ENCODE results near the gene ZNF557.

The ZNF557 gene

DNA sequence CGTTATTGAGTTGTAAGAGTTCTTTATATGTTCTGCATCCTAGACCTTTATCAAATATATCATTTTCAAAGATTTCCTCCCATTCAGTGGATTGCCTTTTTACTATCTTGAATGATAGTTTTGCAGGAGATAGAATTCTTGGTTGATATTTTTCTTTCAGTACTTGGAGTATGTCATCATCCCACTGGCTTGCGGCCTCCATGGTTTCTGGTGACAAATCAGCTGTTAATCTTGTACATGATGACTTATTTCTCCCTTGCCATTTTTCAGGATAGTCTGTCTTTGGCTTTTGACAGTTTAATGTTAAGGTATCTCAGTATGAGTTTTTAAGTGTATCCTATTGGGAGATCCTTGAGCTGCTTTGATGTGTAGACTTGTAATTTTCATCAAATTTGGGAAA is 8.5 kb downstream of the ZNF557 start:
- DNase-seq (ENCODE audit: low read depth) = no peak
- Histone ChIP-seq H3K27me3 (replicated peaks; ENCODE audit: control insufficient read depth, insufficient read depth, low read length) (no peaks in the 10 kb centered on the region), H3K4me1 (ENCODE audit: control insufficient read depth, insufficient read depth, low read length) (no peaks in the 10 kb centered on the region), H3K4me3 (ENCODE audit: low read length) (peak overlapping the region; percentile 56), H3K36me3 (ENCODE audit: control insufficient read depth, insufficient read depth, low read length, severe bottlenecking) (peaks cover 97% of the 10 kb centered on the region), H3K9ac (ENCODE audit: low read length) (no peak overlapping the region), H3K9me3 (ENCODE audit: control insufficient read depth, low read length) (peaks cover 74% of the 10 kb centered on the region)

GRCh38 chr19:7083076-7083956 is 13.8 kb downstream of the ZNF557 start:
- no peaks in the 10 kb centered on the region for H3K4me1 ChIP-seq (ENCODE audit: control insufficient read depth, insufficient read depth, low read length)
- no peak overlapping the region for H3K9ac ChIP-seq (ENCODE audit: low read length)
- H3K27me3 ChIP-seq (replicated peaks; ENCODE audit: control insufficient read depth, insufficient read depth, low read length) = no peaks in the 10 kb centered on the region
- H3K36me3 ChIP-seq (ENCODE audit: control insufficient read depth, insufficient read depth, low read length, severe bottlenecking) = peaks cover 73% of the 10 kb centered on the region
- peak overlapping the region; percentile 74 for H3K4me3 ChIP-seq (ENCODE audit: low read length)
- DNase-seq (ENCODE audit: low read depth) = no peak
- H3K9me3 ChIP-seq (ENCODE audit: control insufficient read depth, low read length) = peaks cover 100% of the 10 kb centered on the region

DNA sequence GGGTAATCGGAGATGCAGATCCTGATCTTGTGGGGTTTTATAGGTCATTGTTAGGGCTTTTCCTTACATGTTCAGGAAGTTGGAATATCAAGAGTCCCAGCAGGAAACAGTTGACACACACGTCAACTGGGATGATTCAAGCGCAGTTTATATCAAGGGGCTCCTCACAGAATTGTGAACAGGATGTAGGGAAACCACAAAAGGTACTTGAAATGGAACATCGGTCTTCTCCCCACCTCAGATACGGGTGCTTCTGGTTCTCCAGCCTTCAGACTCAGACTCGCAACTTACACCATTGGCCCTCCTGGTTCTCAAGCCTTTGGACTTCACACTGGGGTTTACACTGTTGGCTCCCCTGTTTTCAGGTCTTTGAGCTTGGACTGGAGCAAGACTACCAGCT is 19.5 kb downstream of the ZNF557 start:
- Histone ChIP-seq H3K36me3 (ENCODE audit: control insufficient read depth, insufficient read depth, low read length, severe bottlenecking) (peaks cover 25% of the 10 kb centered on the region), H3K4me1 (ENCODE audit: control insufficient read depth, insufficient read depth, low read length) (no peaks in the 10 kb centered on the region)

DNA sequence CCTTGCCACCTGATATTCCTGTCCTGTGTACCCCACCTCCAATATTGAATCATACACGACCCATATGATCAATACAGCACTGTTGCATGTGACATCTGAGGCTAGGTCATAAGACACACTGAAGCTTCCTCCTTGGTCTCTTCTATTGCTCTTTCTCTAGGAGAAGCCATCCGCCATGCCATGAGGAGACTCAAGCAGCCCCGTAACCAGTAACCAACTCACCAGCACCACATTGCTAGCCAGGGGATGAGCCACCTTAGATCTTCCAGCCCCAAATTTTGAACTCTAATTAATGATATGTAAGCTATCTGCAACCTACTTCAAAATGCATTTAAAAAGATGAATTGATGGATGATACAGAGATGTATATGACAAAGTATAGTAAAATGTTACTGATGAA is 28.6 kb downstream of the ZNF557 start:
- no peaks in the 10 kb centered on the region for H3K27me3 ChIP-seq (replicated peaks; ENCODE audit: control insufficient read depth, insufficient read depth, low read length)
- H3K9me3 ChIP-seq (ENCODE audit: control insufficient read depth, low read length) = peaks cover 7% of the 10 kb centered on the region
- DNase-seq (ENCODE audit: low read depth) = no peak
- peak overlapping the region; percentile 97 for H3K9ac ChIP-seq (ENCODE audit: low read length)
- H3K36me3 ChIP-seq (ENCODE audit: control insufficient read depth, insufficient read depth, low read length, severe bottlenecking) = no peaks in the 10 kb centered on the region
- H3K4me1 ChIP-seq (ENCODE audit: control insufficient read depth, insufficient read depth, low read length) = peaks cover 3% of the 10 kb centered on the region
- peak overlapping the region; percentile 86 for H3K4me3 ChIP-seq (ENCODE audit: low read length)

More for the DNA sequence above, 19.5 kb downstream of the ZNF557 start:
- Histone ChIP-seq H3K27me3 (replicated peaks; ENCODE audit: control insufficient read depth, insufficient read depth, low read length) (no peaks in the 10 kb centered on the region), H3K4me3 (ENCODE audit: low read length) (no peak overlapping the region), H3K9me3 (ENCODE audit: control insufficient read depth, low read length) (peaks cover 63% of the 10 kb centered on the region), H3K9ac (ENCODE audit: low read length) (no peak overlapping the region)
- no peak for DNase-seq (ENCODE audit: low read depth)

DNA sequence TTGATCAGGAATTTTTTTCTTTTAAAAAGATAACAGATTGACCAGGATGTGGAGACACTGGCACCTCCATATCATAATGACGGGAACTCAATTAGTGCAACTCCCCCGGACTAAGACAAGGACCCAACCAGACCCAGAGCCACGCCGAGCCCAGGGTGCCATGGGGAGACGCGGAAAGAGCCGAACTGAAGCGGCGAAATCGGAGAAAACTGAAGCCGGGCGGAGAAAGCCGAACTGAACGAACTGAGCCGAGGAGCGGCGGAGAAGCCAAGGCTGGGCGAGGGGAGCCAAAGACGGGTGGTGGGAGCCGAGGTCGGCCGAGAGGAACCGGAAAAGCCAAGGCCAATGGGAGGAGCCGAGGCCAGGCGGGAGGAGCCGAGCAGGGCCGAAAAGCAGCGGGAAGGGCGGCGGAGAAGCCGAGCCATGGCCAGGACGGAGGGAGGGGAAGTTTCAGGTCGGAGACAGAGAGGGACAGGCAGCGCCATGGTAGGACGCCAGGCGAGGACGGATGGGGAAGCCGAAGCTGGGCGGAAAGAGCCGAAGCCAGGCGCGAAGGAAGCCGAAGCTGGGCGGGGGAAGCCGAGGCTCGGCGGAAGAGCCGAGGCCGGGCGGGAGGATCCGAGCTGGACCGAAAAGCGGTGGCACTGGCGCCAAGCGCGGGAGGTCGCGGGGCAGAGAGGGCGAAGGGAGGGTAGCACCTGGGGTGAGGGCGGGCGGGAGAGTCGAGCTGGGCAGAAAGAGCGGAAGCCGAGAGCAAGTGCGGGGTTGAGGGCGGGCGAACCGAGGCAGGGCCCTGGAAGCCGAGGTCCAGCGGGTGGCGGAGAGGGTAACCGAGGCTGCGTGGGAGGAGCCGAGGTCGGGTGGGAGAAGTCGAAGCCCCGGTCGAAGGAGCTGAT is 29.4 kb downstream of the ZNF557 start:
- Histone ChIP-seq H3K4me3 (ENCODE audit: low read length) (peak overlapping the region; percentile 86), H3K4me1 (ENCODE audit: control insufficient read depth, insufficient read depth, low read length) (peaks cover 3% of the 10 kb centered on the region), H3K36me3 (ENCODE audit: control insufficient read depth, insufficient read depth, low read length, severe bottlenecking) (no peaks in the 10 kb centered on the region), H3K27me3 (replicated peaks; ENCODE audit: control insufficient read depth, insufficient read depth, low read length) (no peaks in the 10 kb centered on the region), H3K9ac (ENCODE audit: low read length) (peak overlapping the region; percentile 97), H3K9me3 (ENCODE audit: control insufficient read depth, low read length) (peaks cover 7% of the 10 kb centered on the region)
- peak; percentile 97 for DNase-seq (ENCODE audit: low read depth)

DNA sequence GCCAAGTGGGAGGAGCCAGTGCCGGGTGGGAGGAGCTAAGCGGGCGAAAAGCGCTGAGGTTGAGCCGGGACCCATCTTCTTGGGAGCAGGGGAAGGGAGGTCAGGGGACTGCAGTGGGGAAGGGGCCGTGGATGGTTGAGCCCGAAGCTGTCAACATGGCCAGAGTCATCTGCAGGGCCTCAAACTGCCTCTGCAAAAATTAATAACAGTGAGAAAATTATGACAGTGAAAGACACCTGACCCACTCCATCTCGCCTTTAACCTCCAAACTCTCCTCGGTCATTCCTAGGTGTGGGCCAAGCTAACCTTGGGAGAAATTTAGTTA is 30.1 kb downstream of the ZNF557 start:
- peaks cover 3% of the 10 kb centered on the region for H3K4me1 ChIP-seq (ENCODE audit: control insufficient read depth, insufficient read depth, low read length)

GRCh38 chr19:7101498-7102253 is 32.2 kb downstream of the ZNF557 start:
- Histone ChIP-seq H3K9me3 (ENCODE audit: control insufficient read depth, low read length) (no peaks in the 10 kb centered on the region), H3K36me3 (ENCODE audit: control insufficient read depth, insufficient read depth, low read length, severe bottlenecking) (no peaks in the 10 kb centered on the region), H3K9ac (ENCODE audit: low read length) (no peak overlapping the region), H3K4me1 (ENCODE audit: control insufficient read depth, insufficient read depth, low read length) (peaks cover 3% of the 10 kb centered on the region), H3K27me3 (replicated peaks; ENCODE audit: control insufficient read depth, insufficient read depth, low read length) (peaks cover 8% of the 10 kb centered on the region), H3K4me3 (ENCODE audit: low read length) (no peak overlapping the region)
- no peak for DNase-seq (ENCODE audit: low read depth)

More for the DNA sequence above, 30.1 kb downstream of the ZNF557 start:
- Histone ChIP-seq H3K9ac (ENCODE audit: low read length) (peak overlapping the region; percentile 97), H3K36me3 (ENCODE audit: control insufficient read depth, insufficient read depth, low read length, severe bottlenecking) (no peaks in the 10 kb centered on the region), H3K27me3 (replicated peaks; ENCODE audit: control insufficient read depth, insufficient read depth, low read length) (peaks cover 6% of the 10 kb centered on the region), H3K4me3 (ENCODE audit: low read length) (peak overlapping the region; percentile 86), H3K9me3 (ENCODE audit: control insufficient read depth, low read length) (peaks cover 6% of the 10 kb centered on the region)
- DNase-seq (ENCODE audit: low read depth) = no peak

DNA sequence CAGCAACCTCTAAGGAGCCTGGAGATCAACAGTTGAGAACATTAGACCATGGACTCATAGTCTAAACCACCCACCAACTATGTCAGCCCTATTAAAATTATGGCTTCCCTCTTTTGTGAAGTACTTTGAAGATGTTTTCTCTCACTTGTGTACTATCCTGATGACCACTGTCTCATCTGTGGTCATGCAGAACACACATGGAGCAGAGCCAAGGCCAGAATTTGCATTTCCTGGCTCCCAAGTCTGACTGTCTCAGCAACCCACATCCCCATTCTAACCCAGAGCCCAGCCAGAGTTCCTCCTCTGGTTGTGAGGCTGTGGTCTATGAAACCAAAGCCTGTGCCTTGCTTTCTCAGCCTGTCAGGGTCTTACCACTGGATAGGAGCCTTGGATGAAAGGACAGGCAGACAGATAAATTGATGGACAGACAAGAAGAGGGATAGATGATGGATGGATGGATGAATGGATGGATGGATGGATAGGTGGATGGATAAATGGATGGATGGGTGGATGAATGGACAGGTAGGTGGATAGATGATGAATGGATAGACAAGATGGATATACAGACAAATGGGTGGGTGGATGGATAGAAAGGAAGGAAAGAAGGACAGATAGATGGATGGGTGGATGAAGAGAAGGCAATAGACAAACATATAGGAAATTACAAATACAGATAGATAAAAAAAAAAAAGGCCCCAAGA is 35.4 kb downstream of the ZNF557 start:
- Histone ChIP-seq H3K9me3 (ENCODE audit: control insufficient read depth, low read length) (no peaks in the 10 kb centered on the region), H3K36me3 (ENCODE audit: control insufficient read depth, insufficient read depth, low read length, severe bottlenecking) (no peaks in the 10 kb centered on the region), H3K4me3 (ENCODE audit: low read length) (no peak overlapping the region), H3K9ac (ENCODE audit: low read length) (no peak overlapping the region), H3K4me1 (ENCODE audit: control insufficient read depth, insufficient read depth, low read length) (peaks cover 3% of the 10 kb centered on the region), H3K27me3 (replicated peaks; ENCODE audit: control insufficient read depth, insufficient read depth, low read length) (peaks cover 8% of the 10 kb centered on the region)
- no peak for DNase-seq (ENCODE audit: low read depth)

DNA sequence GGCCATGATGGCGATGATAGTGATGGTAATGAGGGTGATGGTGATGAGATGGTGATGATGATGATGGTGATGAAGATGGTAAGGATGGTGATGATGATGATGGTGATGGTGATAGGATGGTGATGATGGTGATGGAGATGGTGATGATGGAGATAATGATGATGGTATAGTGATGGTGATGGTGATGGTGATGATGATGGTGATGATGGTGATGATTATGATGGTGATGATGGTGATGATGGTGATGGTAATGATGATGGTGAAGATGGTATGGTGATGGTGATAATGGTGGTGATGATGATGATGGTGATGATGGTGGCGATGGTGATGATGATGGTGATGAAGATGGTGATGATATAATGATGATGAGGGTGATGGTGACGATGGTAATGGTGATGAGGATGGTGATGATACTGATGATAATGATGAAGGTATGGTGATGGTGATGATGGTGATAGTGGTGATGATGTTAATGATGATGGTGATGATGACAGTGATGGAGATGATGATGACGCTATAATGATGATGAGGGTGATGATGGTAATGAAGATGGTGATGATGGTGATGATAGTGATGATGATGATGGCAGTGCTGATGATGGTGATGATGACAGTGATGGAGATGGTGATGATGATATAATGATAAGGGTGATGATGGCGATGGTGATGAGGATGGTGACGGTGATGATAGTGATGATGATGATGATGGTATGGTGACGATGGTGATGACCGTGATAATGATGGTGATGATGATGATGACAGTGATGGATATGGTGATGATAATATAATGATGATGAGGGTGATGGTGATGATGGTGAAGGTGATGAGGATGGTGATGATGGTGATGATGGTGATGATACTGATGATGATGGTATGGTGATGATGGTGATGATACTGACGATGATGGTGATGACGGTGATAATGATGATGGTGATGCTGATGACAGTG is 37.5 kb downstream of the ZNF557 start:
- Histone ChIP-seq H3K9ac (ENCODE audit: low read length) (no peak overlapping the region), H3K4me1 (ENCODE audit: control insufficient read depth, insufficient read depth, low read length) (peaks cover 8% of the 10 kb centered on the region), H3K9me3 (ENCODE audit: control insufficient read depth, low read length) (no peaks in the 10 kb centered on the region), H3K36me3 (ENCODE audit: control insufficient read depth, insufficient read depth, low read length, severe bottlenecking) (no peaks in the 10 kb centered on the region), H3K27me3 (replicated peaks; ENCODE audit: control insufficient read depth, insufficient read depth, low read length) (peaks cover 8% of the 10 kb centered on the region), H3K4me3 (ENCODE audit: low read length) (no peak overlapping the region)
- no peak for DNase-seq (ENCODE audit: low read depth)

Data from adipocyte (in vitro differentiated cells).